Stimulated activated CD8-positive, alpha-beta memory T cell treated with anti-CD3 and anti-CD28 coated beads, Interleukin-12 subunit alpha, Interleukin-12 subunit beta, amount 100 ng/mL, for 1 hour (primary cell): ENCODE measurements around the gene MRGPRF.

Source experiments
- DNase-seq: peaks from one replicate; pipeline ENCODE4 v3.0.0-alpha.2; 2020; ENCODE audit warnings: low read depth

The MRGPRF gene

GRCh38 chr11:68963779-68964178 lies 49.3 kb downstream of the MRGPRF start:
- DNase-seq = no peak

DNA sequence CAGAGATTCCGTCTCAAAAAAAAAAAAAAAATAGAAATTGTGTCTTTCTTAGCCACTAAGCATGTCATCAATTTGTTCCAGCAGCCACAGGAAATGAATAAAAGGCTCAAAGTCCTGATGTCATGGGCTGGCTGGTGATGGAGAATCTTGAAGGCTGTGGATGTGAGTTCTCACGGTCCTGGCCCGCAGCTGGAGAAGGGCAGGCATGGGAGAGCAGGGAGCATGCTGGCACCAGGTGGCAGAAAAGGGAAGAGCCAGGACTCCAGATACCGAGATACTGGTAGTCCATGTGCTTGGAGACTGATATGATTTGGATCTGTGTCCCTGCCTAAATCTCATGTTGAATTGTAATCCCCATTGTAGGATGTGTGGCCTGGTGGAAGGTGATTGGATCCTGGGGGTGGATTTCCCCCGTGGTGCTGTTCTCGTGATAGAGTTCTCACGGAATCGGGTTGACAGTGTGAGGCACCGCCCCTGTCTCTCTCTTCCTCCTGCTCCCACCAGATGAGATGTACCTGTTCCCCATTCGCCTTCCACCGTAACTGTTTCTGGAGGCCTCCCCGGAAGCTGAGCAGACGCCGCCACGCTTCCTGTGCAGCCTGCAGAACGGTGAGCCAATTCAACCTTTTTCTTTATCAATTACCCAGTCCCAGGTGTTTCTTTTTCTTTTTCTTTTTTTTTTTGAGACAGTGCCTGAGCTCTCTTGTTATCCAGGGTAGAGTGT lies 50.4 kb downstream of the MRGPRF start:
- DNase-seq = no peak

DNA sequence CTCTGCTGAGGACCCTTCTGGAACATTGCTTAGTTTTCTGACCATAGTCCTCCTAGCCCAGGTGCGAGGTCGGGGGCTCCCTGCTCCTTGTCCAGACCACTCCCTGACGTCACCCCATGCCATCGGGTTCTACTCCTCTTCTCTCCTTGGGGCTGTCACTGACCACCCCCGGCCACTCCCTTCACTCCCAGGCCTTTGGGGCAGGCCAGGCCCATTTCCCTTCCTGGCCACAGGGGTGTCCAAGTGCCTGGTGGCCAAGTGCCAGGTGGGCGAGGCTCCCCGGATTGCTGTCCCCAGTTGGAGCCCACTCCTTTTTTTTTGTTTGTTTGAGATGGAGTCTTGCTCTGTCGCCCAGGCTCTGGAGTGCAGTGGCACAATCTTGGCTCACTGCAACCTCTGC lies 51.8 kb downstream of the MRGPRF start:
- no peak for DNase-seq

- no peak for DNase-seq
Measured at GRCh38 chr11:68960294-68961071, 52.6 kb downstream of the MRGPRF start.

DNA sequence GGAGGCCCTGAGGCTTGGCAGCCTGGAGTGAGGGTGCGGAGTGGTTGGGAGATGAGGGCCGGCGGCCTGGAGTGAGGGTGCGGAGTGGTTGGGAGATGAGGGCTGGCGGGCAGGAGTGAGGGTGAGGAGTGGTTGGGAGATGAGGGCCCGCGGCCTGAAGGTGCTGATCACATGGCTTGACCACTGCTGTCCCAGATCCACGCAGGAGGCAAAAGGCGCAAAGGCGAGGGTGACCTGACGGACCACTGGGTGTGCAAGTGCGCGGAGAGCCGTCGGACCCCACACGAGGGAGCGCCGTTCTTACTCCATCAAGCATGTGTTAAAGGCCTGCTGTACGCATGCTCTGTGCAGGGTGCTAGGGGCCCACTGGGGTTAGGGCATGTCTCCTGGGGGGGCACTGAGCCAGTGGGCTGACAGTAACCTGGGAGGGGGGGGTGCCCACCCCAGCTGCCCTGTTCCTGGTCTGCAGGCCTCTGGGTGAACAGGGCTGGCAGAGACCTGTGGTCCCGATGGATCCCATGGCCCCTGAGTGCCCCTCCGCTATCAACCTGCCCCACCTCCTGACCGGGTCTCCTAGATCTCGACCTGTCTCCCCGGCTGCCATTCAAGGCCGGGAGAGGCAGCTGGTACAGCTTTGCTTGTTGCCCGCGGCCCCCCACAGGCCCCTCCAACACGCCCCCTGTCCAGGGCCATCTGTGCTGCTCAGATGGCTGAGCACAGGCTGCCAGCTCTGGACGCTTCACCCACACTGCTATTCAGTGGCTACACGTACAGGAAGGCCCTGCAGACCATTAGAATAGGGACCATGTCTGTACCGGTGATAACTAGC lies 53.4 kb downstream of the MRGPRF start:
- no peak for DNase-seq

DNA sequence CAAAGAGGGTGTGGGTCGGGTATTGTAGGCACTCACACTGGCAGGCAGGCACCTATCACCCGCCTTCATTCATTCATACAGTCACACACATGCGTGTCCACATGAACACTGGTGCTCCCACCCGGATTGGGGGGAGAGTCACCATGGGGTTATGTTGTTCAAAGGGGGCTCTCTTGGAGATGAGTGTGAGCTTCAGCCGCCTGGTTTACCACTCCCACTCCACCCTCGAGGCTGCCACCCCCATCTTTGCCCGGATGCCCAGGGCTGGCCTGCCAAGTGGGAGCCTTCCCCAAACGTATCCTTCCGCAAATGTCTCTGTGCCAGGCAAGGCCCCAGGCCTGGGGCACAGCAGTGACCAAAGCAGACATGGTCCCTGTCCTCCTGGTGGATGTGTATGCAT lies 54.8 kb downstream of the MRGPRF start:
- no peak for DNase-seq

- DNase-seq = no peak
Measured at GRCh38 chr11:68956547-68957254, 56.3 kb downstream of the MRGPRF start.

DNA sequence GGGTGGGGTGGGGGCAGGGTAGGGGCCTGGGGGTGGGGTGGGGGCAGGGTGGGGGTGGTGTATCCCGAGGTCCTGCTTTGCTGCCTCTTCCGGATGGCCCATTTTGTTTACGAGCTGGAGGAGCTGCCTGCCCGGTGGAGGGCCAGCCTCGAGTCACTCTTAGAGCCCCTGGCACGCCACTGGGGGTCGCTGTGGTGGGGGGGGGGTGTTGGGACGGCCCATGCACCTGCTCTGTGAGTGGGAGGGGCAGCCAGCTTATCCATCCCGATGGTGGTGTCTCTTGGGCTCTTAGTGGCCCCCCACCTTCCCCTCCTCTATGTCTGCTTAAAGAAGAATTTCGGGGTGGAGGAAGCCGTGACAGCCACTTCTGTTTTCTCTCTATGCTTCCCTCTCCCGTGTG lies 56.9 kb downstream of the MRGPRF start:
- DNase-seq = no peak

- no peak for DNase-seq
Measured at GRCh38 chr11:68955607-68955958, 57.5 kb downstream of the MRGPRF start.

DNA sequence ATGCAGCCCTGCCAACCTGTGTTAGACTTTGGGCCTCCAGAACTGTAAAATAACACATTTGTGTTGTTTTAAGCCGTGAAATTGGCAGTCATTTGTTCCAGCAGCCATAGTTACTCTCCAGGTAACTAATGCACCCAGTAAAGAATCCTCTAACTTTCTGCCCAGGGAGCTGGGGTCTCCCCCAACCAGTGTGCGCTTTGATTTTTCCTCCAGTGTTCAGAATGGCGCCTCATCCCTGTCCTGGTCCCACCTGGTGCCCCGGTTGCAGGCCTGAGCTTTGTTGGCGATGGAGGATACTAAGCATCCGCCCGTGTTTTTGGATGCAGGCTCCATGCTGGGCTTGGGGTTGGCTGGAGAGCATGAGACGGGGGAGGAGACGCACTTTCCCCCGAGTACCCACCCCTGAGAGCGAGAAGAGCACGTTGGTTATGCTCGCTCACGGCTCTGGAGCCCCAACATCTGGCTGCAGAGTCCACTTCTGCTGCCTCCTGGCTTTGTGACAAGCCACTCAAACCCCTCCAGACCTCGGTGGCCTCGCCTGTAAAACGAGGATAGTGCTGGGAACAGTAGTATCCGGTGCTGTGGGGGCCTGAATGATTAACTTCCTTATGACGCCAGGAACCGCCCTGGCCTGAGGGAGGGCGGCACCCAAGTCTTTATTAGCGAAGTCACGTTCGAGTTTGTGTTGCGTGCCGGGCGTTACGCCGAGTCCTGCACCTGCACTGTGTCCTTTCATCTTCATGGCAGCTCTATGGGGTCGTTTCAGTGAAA lies 58.0 kb downstream of the MRGPRF start:
- no peak for DNase-seq
